IMR-90 (cell line): ENCODE measurements around the gene ZNF280C. TPM values are rescaled to one million over a fixed set of nuclear protein-coding genes. Genes with fewer than 3 reads are reported as not detected.

Experiments used
- ATAC-seq: fragments of 200-7000 bp; cut with Tn5 transposase; 2 replicates; pipeline ENCODE4 v1.9.1; 2020; ENCODE audit warnings: low read depth, mild to moderate bottlenecking, moderate library complexity
- BruUV-seq: library from RNA; stranded (reverse); fragments of 400-500 nt; replicated peaks from 2 replicates; lab custom pipeline; 2021; lab: Mats Ljungman, UMichigan
- CTCF ChIA-PET: fragments of 300-600 bp; formaldehyde crosslinking; extraction: SDS; loops from one replicate; lab custom pipeline; 2021; ENCODE audit warnings: antibody characterized with exemption; lab: Yijun Ruan, JAX
- POLR2A ChIA-PET: fragments of 300-600 bp; sonication (Branson Sonifier 250); formaldehyde crosslinking; loops from one replicate; lab custom pipeline; 2022; ENCODE audit warnings: antibody characterized with exemption; ENCODE audit not compliant: unreplicated experiment; lab: Charles Lee
- DNase-seq: peaks from one replicate; pipeline ENCODE4 v3.0.0; 2013
- H2AFZ ChIP-seq: replicated peaks from 2 replicates; pipeline ENCODE3; 2013; ENCODE audit warnings: low read length, mild to moderate bottlenecking; ENCODE audit not compliant: poor library complexity
- H2AK5ac ChIP-seq: 2 replicates; pipeline ENCODE4 v1.6.1; 2013; ENCODE audit warnings: low read depth, low read length, inconsistent platforms
- H2AK9ac ChIP-seq: replicated peaks from 2 replicates; pipeline ENCODE3; 2013; ENCODE audit warnings: mild to moderate bottlenecking, low read depth, low read length, moderate library complexity; ENCODE audit not compliant: poor library complexity
- H2BK120ac ChIP-seq: 2 replicates; pipeline ENCODE4 v1.6.1; 2013; ENCODE audit warnings: low read depth, low read length, inconsistent platforms
- H2BK15ac ChIP-seq: 3 replicates; pipeline ENCODE4 v1.6.1; 2013; ENCODE audit warnings: low read depth, low read length, inconsistent platforms
- H2BK20ac ChIP-seq: 2 replicates; pipeline ENCODE4 v1.6.1; 2013; ENCODE audit warnings: low read depth, mild to moderate bottlenecking, inconsistent platforms, low read length, moderate library complexity
- H2BK5ac ChIP-seq: 2 replicates; pipeline ENCODE4 v1.6.1; 2013; ENCODE audit warnings: mild to moderate bottlenecking, low read depth, low read length, inconsistent platforms; ENCODE audit not compliant: poor library complexity, severe bottlenecking
- H3K14ac ChIP-seq: replicated peaks from 2 replicates; pipeline ENCODE4 v1.6.1; 2013; ENCODE audit warnings: low read depth, low read length, inconsistent platforms
- H3K18ac ChIP-seq: 2 replicates; pipeline ENCODE4 v1.6.1; 2013; ENCODE audit warnings: low read depth, low read length, control low read depth
- H3K23ac ChIP-seq: 2 replicates; pipeline ENCODE4 v1.6.1; 2013; ENCODE audit warnings: low read depth, low read length, inconsistent platforms
- H3K27ac ChIP-seq: 2 replicates; pipeline ENCODE4 v1.5.1; 2013; ENCODE audit warnings: mild to moderate bottlenecking, control low read depth, low read length; ENCODE audit not compliant: insufficient read depth
- H3K27me3 ChIP-seq: 2 replicates; pipeline ENCODE4 v1.6.1; 2013; ENCODE audit warnings: low read length; ENCODE audit not compliant: control insufficient read depth, insufficient read depth
- H3K36me3 ChIP-seq: 2 replicates; pipeline ENCODE4 v1.6.1; 2013; ENCODE audit warnings: low read length, mixed read lengths; ENCODE audit not compliant: control insufficient read depth, insufficient read depth
- H3K4ac ChIP-seq: 2 replicates; pipeline ENCODE4 v1.6.1; 2013; ENCODE audit warnings: low read depth, low read length, inconsistent platforms
- H3K4me1 ChIP-seq: 2 replicates; pipeline ENCODE4 v1.6.1; 2013; ENCODE audit warnings: low read length, mixed read lengths; ENCODE audit not compliant: control insufficient read depth, insufficient read depth
- H3K4me2 ChIP-seq: 2 replicates; pipeline ENCODE4 v1.6.1; 2013; ENCODE audit warnings: low read depth, mild to moderate bottlenecking, control low read depth, low read length, moderate library complexity
- H3K4me3 ChIP-seq: 2 replicates; pipeline ENCODE4 v1.5.1; 2013; ENCODE audit warnings: low read depth, mild to moderate bottlenecking, control low read depth, low read length, moderate library complexity; ENCODE audit not compliant: insufficient read depth
- H3K56ac ChIP-seq: 2 replicates; pipeline ENCODE4 v1.6.1; 2013; ENCODE audit warnings: low read length, inconsistent platforms; ENCODE audit not compliant: insufficient read depth; ENCODE audit errors: extremely low read depth
- H3K79me1 ChIP-seq, 2 experiments: 2 replicates each; pipeline ENCODE4 v1.6.1; 2013; ENCODE audit warnings: low read length in 2 of 2, inconsistent platforms in 1 of 2, low read depth in 1 of 2
- H3K9ac ChIP-seq: 2 replicates; pipeline ENCODE4 v1.6.1; 2013; ENCODE audit warnings: low read depth, low read length, control low read depth
- H3K9me1 ChIP-seq: 2 replicates; pipeline ENCODE4 v1.6.1; 2013; ENCODE audit warnings: low read length, inconsistent platforms; ENCODE audit not compliant: insufficient read depth
- H3K9me3 ChIP-seq: 2 replicates; pipeline ENCODE4 v1.6.1; 2013; ENCODE audit warnings: low read length; ENCODE audit not compliant: control insufficient read depth, insufficient read depth
- H4K20me1 ChIP-seq: 2 replicates; pipeline ENCODE4 v1.6.1; 2013; ENCODE audit warnings: low read length, inconsistent platforms; ENCODE audit not compliant: insufficient read depth
- H4K5ac ChIP-seq: 2 replicates; pipeline ENCODE4 v1.6.1; 2013; ENCODE audit warnings: mild to moderate bottlenecking, low read depth, low read length, control low read depth
- H4K8ac ChIP-seq, 2 experiments: 2 replicates each; pipeline ENCODE4 v1.6.1; 2013; ENCODE audit warnings: low read depth in 2 of 2, low read length in 2 of 2, control low read depth in 1 of 2, inconsistent platforms in 1 of 2
- H4K91ac ChIP-seq: 2 replicates; pipeline ENCODE4 v1.6.1; 2013; ENCODE audit warnings: low read depth, low read length, inconsistent platforms; ENCODE audit not compliant: insufficient read depth
- BHLHE40 ChIP-seq: fragments of 150-350 bp; IDR thresholded peaks from 2 replicates; pipeline ENCODE4 v1.6.1; 2016; ENCODE audit warnings: mild to moderate bottlenecking, low read depth, low read length
- CEBPB ChIP-seq: IDR thresholded peaks from 2 replicates; pipeline ENCODE4 v1.6.1; 2012; ENCODE audit warnings: low read depth, low read length, improper control_type of control experiment
- CHD1 ChIP-seq: IDR thresholded peaks from 2 replicates; pipeline ENCODE4 v1.6.1; 2012; ENCODE audit warnings: low read depth, low read length, improper control_type of control experiment
- CTCF ChIP-seq: conservative IDR thresholded peaks from 2 replicates; pipeline ENCODE4 v1.5.1; 2012; ENCODE audit warnings: mild to moderate bottlenecking, low read depth, low read length, improper control_type of control experiment
- FOS ChIP-seq: fragments of 150-350 bp; IDR thresholded peaks from 2 replicates; pipeline ENCODE4 v1.6.1; 2016; ENCODE audit warnings: low read depth, low read length
- MAZ ChIP-seq: IDR thresholded peaks from 2 replicates; pipeline ENCODE4 v1.6.1; 2012; ENCODE audit warnings: low read depth, mild to moderate bottlenecking, low read length, improper control_type of control experiment, moderate library complexity, borderline replicate concordance
- MXI1 ChIP-seq: IDR thresholded peaks from 2 replicates; pipeline ENCODE4 v1.6.1; 2012; ENCODE audit warnings: low read depth, mild to moderate bottlenecking, low read length, moderate library complexity, borderline replicate concordance
- NFE2L2 ChIP-seq: fragments of 150-350 bp; IDR thresholded peaks from 2 replicates; pipeline ENCODE4 v1.6.1; 2016; ENCODE audit warnings: low read depth, mild to moderate bottlenecking, low read length
- POLR2A ChIP-seq: IDR thresholded peaks from 2 replicates; pipeline ENCODE4 v1.6.1; 2012; ENCODE audit warnings: mild to moderate bottlenecking, low read depth, low read length
- RAD21 ChIP-seq: IDR thresholded peaks from 2 replicates; pipeline ENCODE4 v1.6.1; 2012; ENCODE audit warnings: low read length, improper control_type of control experiment
- RCOR1 ChIP-seq: IDR thresholded peaks from 2 replicates; pipeline ENCODE4 v1.6.1; 2012; ENCODE audit warnings: mild to moderate bottlenecking, low read length, improper control_type of control experiment; ENCODE audit not compliant: insufficient replicate concordance
- RFX5 ChIP-seq: IDR thresholded peaks from 2 replicates; pipeline ENCODE4 v1.8.0; 2012; ENCODE audit warnings: low read depth, mild to moderate bottlenecking, low read length, moderate library complexity
- SMC3 ChIP-seq: fragments of 150-350 bp; IDR thresholded peaks from 2 replicates; pipeline ENCODE4 v1.6.1; 2016; ENCODE audit warnings: low read depth, mild to moderate bottlenecking, antibody characterized with exemption, low read length, moderate library complexity
- USF2 ChIP-seq: fragments of 150-350 bp; IDR thresholded peaks from 2 replicates; pipeline ENCODE4 v1.6.1; 2017; ENCODE audit warnings: mild to moderate bottlenecking, antibody characterized with exemption, low read length, low read depth
- dilution Hi-C: fragments of 300-500 bp; cut with HindIII; formaldehyde crosslinking; loops from one replicate; pipeline ENCODE4 v1.14.3; 2018; ENCODE audit warnings: low sequenced_read_pairs; ENCODE audit not compliant: unreplicated experiment
- in situ Hi-C: fragments of 300-500 bp; cut with MboI; formaldehyde crosslinking; loops from 3 replicates; pipeline ENCODE4 v1.14.3; 2019; ENCODE audit warnings: low sequenced_read_pairs, inconsistent platforms, mixed read lengths
- intact Hi-C: fragments of 100-400 bp; cut with micrococcal nuclease; formaldehyde crosslinking; loops from 2 replicates; pipeline ENCODE4 v1.10.0; 2022
- polyA plus RNA-seq, 3 experiments: library from polyadenylated mRNA; depleted of rRNA; stranded (reverse); fragments of >200 nt; gene quantifications; 2 replicates each; pipeline ENCODE4 v1.2.3, GENCODE V29; 2012; ENCODE audit warnings: low replicate concordance in 1 of 3
- total RNA-seq: library from RNA; depleted of rRNA; stranded (reverse); fragments of >200 nt; gene quantifications from 2 replicates; pipeline ENCODE4 v1.2.3, GENCODE V29; 2012
- TF ChIP-seq, protein P1 (sequence below): fragments of 150-350 bp; IDR thresholded peaks from 2 replicates; pipeline ENCODE4 v1.6.1; 2016; ENCODE audit warnings: low read depth, mild to moderate bottlenecking, low read length, moderate library complexity, borderline replicate concordance

Gene ZNF280C
- total and polyA plus RNA-seq, 2 of the 4 experiments (the other 2 are of a cell fraction), result 3.1 to 4.5 TPM

- TF ChIP-seq BHLHE40 (no peak), FOS (no peak), POLR2A (no peak), MXI1 (no peak), NFE2L2 (no peak), CTCF (no peak), SMC3 (no peak), MAZ (no peak), RFX5 (no peak), RCOR1 (no peak), RAD21 (no peak), CEBPB (no peak), CHD1 (no peak), USF2 (no peak)
- TF ChIP-seq, protein P1, sequence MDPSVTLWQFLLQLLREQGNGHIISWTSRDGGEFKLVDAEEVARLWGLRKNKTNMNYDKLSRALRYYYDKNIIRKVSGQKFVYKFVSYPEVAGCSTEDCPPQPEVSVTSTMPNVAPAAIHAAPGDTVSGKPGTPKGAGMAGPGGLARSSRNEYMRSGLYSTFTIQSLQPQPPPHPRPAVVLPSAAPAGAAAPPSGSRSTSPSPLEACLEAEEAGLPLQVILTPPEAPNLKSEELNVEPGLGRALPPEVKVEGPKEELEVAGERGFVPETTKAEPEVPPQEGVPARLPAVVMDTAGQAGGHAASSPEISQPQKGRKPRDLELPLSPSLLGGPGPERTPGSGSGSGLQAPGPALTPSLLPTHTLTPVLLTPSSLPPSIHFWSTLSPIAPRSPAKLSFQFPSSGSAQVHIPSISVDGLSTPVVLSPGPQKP, result no peak
- Histone ChIP-seq H4K8ac (no peak overlapping the region), H3K4me1 (no peaks in the 10 kb centered on the region), H3K9me3 (no peaks in the 10 kb centered on the region), H3K79me1 (peaks cover 0 to 2% of the 10 kb centered on the region in 2 experiments; a peak in 1 of 4 replicates), H2BK120ac (no peak overlapping the region), H2AK9ac (no peak overlapping the region), H2AFZ (no peak overlapping the region), H3K27me3 (no peaks in the 10 kb centered on the region), H3K4me3 (no peak overlapping the region), H4K5ac (no peak overlapping the region), H4K20me1 (no peaks in the 10 kb centered on the region), H3K23ac (no peak overlapping the region), H2BK15ac (no peak overlapping the region), H3K4ac (no peak overlapping the region), H3K18ac (no peak overlapping the region), H3K27ac (no peak overlapping the region), H3K9me1 (no peaks in the 10 kb centered on the region), H2AK5ac (no peak overlapping the region), H3K9ac (no peak overlapping the region), H2BK5ac (no peak overlapping the region), H3K4me2 (no peak overlapping the region), H3K36me3 (no peaks in the 10 kb centered on the region), H2BK20ac (no peak overlapping the region), H3K56ac (no peak overlapping the region), H3K14ac (no peak overlapping the region), H4K91ac (no peak overlapping the region)
- in situ Hi-C loops (loop anchor here (25.0 kb wide), 1 partner anchor 649 kb away; the partner anchor contains the start of gene ENOX2), dilution Hi-C loops (no loop called here), intact Hi-C loops (loop anchor here (10.0 kb wide), 1 partner anchor 132 kb away; no protein-coding TSS in a partner anchor)
- ChIA-PET POLR2A (no interaction called here), CTCF (no interaction called here)
- DNase-seq (peak; percentile 15), ATAC-seq (no peak)
- BruUV-seq, result no TSS peak
Measured at GRCh38 chrX:130263016-130263415, 5.7 kb downstream of the ZNF280C start.
